GM23248 (cell line): ENCODE measurements around the gene TRAF4. TPM values are rescaled to one million over a fixed set of nuclear protein-coding genes. Genes with fewer than 3 reads are reported as not detected.
A peak's percentile ranks its signal among the peaks of the same experiment; 100 is the strongest.

Source experiments
- DNase-seq: peaks from one replicate; pipeline ENCODE4 v3.0.0-alpha.2; 2015
- H2AFZ ChIP-seq: fragments of 200-600 bp; sonication (generic); 2 replicates; pipeline ENCODE4 v1.6.1; 2016; ENCODE audit warnings: antibody characterized with exemption
- H3F3A ChIP-seq: fragments of 200-600 bp; sonication (generic); 2 replicates; pipeline ENCODE4 v1.6.1; 2016; ENCODE audit warnings: mild to moderate bottlenecking, antibody characterized with exemption, mixed run types; ENCODE audit not compliant: insufficient read depth
- H3K27ac ChIP-seq: fragments of 200-600 bp; sonication (generic); 2 replicates; pipeline ENCODE4 v1.5.1; 2016; ENCODE audit warnings: mild to moderate bottlenecking
- H3K27me3 ChIP-seq: fragments of 200-600 bp; sonication (generic); replicated peaks from 2 replicates; pipeline ENCODE4 v1.6.1; 2016; ENCODE audit warnings: mild to moderate bottlenecking; ENCODE audit not compliant: insufficient read depth
- H3K36me3 ChIP-seq: fragments of 200-600 bp; sonication (generic); 2 replicates; pipeline ENCODE4 v1.6.1; 2016; ENCODE audit warnings: low read depth, mild to moderate bottlenecking
- H3K4me1 ChIP-seq: fragments of 200-600 bp; sonication (generic); 2 replicates; pipeline ENCODE4 v1.6.1; 2016; ENCODE audit warnings: mild to moderate bottlenecking; ENCODE audit not compliant: insufficient read depth
- H3K4me2 ChIP-seq: fragments of 200-600 bp; sonication (generic); one replicate; pipeline ENCODE4 v1.6.1; 2016; ENCODE audit warnings: mild to moderate bottlenecking; ENCODE audit not compliant: unreplicated experiment
- H3K4me3 ChIP-seq: fragments of 200-600 bp; sonication (generic); 2 replicates; pipeline ENCODE4 v1.5.1; 2016; ENCODE audit warnings: mild to moderate bottlenecking
- H3K79me2 ChIP-seq: fragments of 200-600 bp; sonication (generic); 2 replicates; pipeline ENCODE4 v1.6.1; 2016; ENCODE audit warnings: mild to moderate bottlenecking; ENCODE audit not compliant: insufficient read depth
- H3K9ac ChIP-seq: fragments of 200-600 bp; sonication (generic); 2 replicates; pipeline ENCODE4 v1.6.1; 2016; ENCODE audit warnings: mild to moderate bottlenecking
- H3K9me2 ChIP-seq: fragments of 200-600 bp; sonication (generic); 2 replicates; pipeline ENCODE4 v1.6.1; 2016; ENCODE audit warnings: mixed run types, mild to moderate bottlenecking, moderate library complexity; ENCODE audit not compliant: insufficient read depth
- H3K9me3 ChIP-seq: fragments of 200-600 bp; sonication (generic); one replicate; pipeline ENCODE4 v1.6.1; 2017; ENCODE audit warnings: low read depth
- H4K20me1 ChIP-seq: fragments of 200-600 bp; sonication (generic); 2 replicates; pipeline ENCODE4 v1.6.0; 2016; ENCODE audit not compliant: insufficient read depth
- EZH2 ChIP-seq: fragments of 200-600 bp; sonication (generic); IDR thresholded peaks from 2 replicates; pipeline ENCODE4 v1.6.1; 2018; ENCODE audit warnings: antibody characterized with exemption, mild to moderate bottlenecking; ENCODE audit not compliant: insufficient read depth, poor library complexity, severe bottlenecking
- EZH2phosphoT487 ChIP-seq: fragments of 200-600 bp; sonication (generic); IDR thresholded peaks from 2 replicates; pipeline ENCODE4 v1.6.1; 2018; ENCODE audit warnings: antibody characterized with exemption, moderate library complexity, mild to moderate bottlenecking, low read depth; ENCODE audit not compliant: insufficient read depth
- WGBS, 2 experiments: methylation state at CpG; one replicate each; pipeline ENCODE4 v1.1.6; 2015 to 2017; ENCODE audit warnings: low lambda C conversion rate in 2 of 2, low coverage in 1 of 2; ENCODE audit errors: missing lambda C conversion rate in 2 of 2; 5-methylcytosine and 5-hydroxymethylcytosine counted together
- in situ Hi-C: fragments of 300-500 bp; cut with MboI; formaldehyde crosslinking; loops from 2 replicates; pipeline ENCODE4 v1.15.0; 2020
- polyA plus RNA-seq: library from polyadenylated mRNA; unstranded; fragments of >200 nt; fragmentation: Nextera tagmentation; extraction: Ambion mirVana; gene quantifications from 2 replicates; pipeline ENCODE4 v1.2.1, GENCODE V29; 2016
- total RNA-seq: library from RNA; depleted of rRNA; stranded (reverse); fragments of >200 nt; shearing (Covaris generic); gene quantifications from 2 replicates; pipeline ENCODE4 v1.2.3, GENCODE V29; 2014

TRAF4 gene
- total and polyA plus RNA-seq, 2 experiments from 2014 or later, result 23.5 to 30.3 TPM

DNA sequence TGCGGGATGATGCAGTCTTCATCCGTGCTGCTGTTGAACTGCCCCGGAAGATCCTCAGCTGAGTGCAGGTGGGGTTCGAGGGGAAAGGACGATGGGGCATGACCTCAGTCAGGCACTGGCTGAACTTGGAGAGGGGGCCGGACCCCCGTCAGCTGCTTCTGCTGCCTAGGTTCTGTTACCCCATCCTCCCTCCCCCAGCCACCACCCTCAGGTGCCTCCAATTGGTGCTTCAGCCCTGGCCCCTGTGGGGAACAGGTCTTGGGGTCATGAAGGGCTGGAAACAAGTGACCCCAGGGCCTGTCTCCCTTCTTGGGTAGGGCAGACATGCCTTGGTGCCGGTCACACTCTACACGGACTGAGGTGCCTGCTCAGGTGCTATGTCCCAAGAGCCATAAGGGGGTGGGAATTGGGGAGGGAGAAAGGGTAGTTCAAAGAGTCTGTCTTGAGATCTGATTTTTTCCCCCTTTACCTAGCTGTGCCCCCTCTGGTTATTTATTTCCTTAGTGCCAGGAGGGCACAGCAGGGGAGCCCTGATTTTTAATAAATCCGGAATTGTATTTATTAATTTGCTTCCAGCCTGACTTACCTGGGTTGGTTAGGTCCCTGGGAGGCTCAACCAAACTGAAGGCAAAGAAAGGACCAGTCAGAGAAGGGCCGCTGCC is 5.8 kb downstream of the TRAF4 start:
- peaks cover 4% of the 10 kb centered on the region; the same call in 1 of the 2 replicates for H3K36me3 ChIP-seq
- no peaks in the 10 kb centered on the region for H3K9me3 ChIP-seq
- H3K9me2 ChIP-seq, result no peaks in the 10 kb centered on the region
- 0 out of 2 replicates have a peak, but pooled peaks cover 13% of the 10 kb centered on the region for H3F3A ChIP-seq
- peaks cover 10% of the 10 kb centered on the region; the same call in 1 of the 2 replicates for H3K4me1 ChIP-seq
- no peaks in the 10 kb centered on the region for H3K27me3 ChIP-seq
- H2AFZ ChIP-seq, result no peak overlapping the region
- no peak for DNase-seq
- no peak overlapping the region for H3K4me2 ChIP-seq
- H3K9ac ChIP-seq, result no peak overlapping the region
- no peaks in the 10 kb centered on the region for H4K20me1 ChIP-seq
- no peak for TF ChIP-seq EZH2
- no peak for TF ChIP-seq EZH2phosphoT487
- in situ Hi-C loops, result no loop called here
- peaks cover 55% of the 10 kb centered on the region for H3K79me2 ChIP-seq
- WGBS, 2 experiments, result 53 to 56% methylated on average over 11 of the region's 11 CpGs
- H3K4me3 ChIP-seq, result no peak overlapping the region
- no peak overlapping the region for H3K27ac ChIP-seq

DNA sequence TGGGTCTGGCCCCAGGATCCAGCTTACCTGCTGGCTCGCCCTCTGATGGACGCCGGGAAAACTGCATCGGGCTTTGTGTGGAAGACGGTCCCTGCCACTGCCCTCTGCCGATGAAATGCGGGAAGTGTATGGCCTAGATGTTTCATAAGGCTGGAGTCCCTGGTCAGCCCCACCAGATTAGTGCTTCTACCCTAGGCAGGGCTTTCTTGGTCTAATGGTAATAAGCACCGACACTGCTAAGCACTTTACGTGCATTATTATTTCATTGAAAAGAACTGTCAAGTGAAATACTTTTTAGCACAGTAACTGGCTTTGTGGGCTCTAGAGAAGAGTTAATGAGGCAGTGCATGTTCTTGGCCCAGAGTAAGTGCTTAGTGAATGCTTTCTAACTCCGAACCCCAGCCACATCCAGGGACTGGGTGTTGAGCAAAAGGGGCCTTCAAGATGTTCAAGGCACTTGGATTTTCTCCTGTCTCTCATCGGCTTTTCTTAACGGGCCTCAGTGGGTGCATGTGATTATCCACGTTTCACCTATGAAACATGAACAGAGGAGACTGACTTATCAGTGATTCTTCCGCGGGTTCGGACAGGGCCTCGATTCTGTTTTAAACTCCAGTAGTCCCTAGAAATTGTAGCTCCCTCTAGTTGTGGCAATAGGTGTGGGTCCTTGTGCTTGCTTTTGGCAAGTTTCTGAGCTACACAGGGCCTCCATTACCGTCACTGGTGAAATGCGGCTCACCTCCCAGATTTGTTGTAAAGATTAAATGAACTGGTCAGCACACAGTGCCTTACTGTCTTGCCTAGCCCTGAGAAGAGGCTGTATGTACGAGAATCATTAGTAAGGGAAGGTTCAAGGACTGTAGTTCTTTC is 6.6 kb downstream of the TRAF4 start:
- H3K4me1 ChIP-seq, result peaks cover 10% of the 10 kb centered on the region; the same call in 1 of the 2 replicates
- no peak overlapping the region for H3K4me3 ChIP-seq
- no peaks in the 10 kb centered on the region for H3K27me3 ChIP-seq
- H3K36me3 ChIP-seq, result peaks cover 4% of the 10 kb centered on the region; the same call in 1 of the 2 replicates
- DNase-seq, result peak; percentile 95
- in situ Hi-C loops, result no loop called here
- no peak for TF ChIP-seq EZH2
- peaks cover 48% of the 10 kb centered on the region for H3K79me2 ChIP-seq
- no peak overlapping the region for H3K4me2 ChIP-seq
- H3K9ac ChIP-seq, result peak overlapping the region; percentile 40
- peak overlapping the region; percentile 35 for H3K27ac ChIP-seq
- 32 to 33% methylated on average over 20 of the region's 20 CpGs for WGBS, 2 experiments
- H4K20me1 ChIP-seq, result no peaks in the 10 kb centered on the region
- no peaks in the 10 kb centered on the region for H3K9me3 ChIP-seq
- H3K9me2 ChIP-seq, result no peaks in the 10 kb centered on the region
- H2AFZ ChIP-seq, result no peak overlapping the region
- H3F3A ChIP-seq, result peaks cover 16% of the 10 kb centered on the region; the same call in 1 of the 2 replicates

DNA sequence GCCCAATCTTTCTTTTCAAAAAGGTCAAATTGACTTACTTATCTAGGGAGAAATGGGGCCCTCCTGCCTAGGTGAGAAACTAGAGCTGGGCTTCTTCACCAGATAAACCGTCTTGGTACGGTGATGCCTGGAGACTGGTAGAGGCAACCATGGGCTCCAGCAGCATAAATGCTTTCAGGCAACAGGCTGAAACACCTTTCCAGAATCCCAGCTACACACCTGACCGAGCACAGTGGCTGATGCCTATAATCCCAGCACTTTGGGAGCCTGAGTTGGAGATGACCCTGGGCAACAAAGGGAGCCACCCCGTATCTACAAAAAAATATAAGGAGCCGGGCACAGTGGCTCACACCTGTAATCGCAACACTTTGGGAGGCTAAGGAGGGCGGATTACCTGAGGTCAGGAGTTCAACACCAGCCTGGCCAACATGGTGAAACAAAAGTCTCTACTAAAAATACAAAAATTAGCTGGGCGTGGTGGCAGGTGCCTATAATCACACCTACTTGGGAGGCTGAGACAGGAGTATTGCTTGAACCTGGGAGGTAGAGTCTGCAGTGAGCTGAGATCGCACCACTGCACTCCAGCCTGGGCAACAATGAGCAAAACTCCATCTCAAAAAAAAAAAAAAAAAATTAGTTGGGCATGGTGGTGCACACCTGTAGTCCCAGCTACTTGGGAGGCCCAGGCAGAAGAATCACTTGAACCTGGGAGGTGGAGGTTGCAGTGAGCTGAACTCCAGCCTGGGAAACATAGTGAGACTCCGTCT is 8.0 kb downstream of the TRAF4 start:
- DNase-seq, result no peak
- H3K27me3 ChIP-seq, result no peaks in the 10 kb centered on the region
- in situ Hi-C loops, result no loop called here
- WGBS, 2 experiments, result 93 to 96% methylated on average over 10 of the region's 10 CpGs
- no peaks in the 10 kb centered on the region for H3K4me1 ChIP-seq
- H3K9me3 ChIP-seq, result no peaks in the 10 kb centered on the region
- H2AFZ ChIP-seq, result no peak overlapping the region
- H3F3A ChIP-seq, result peaks cover 16% of the 10 kb centered on the region; the same call in 1 of the 2 replicates
- TF ChIP-seq EZH2phosphoT487, result no peak
- TF ChIP-seq EZH2, result no peak
- peaks cover 4% of the 10 kb centered on the region; the same call in 1 of the 2 replicates for H3K36me3 ChIP-seq
- H3K4me2 ChIP-seq, result no peak overlapping the region
- H3K9me2 ChIP-seq, result no peaks in the 10 kb centered on the region
- no peak overlapping the region for H3K4me3 ChIP-seq
- H3K9ac ChIP-seq, result no peak overlapping the region
- no peaks in the 10 kb centered on the region for H4K20me1 ChIP-seq
- H3K27ac ChIP-seq, result no peak overlapping the region
- H3K79me2 ChIP-seq, result peaks cover 34% of the 10 kb centered on the region

DNA sequence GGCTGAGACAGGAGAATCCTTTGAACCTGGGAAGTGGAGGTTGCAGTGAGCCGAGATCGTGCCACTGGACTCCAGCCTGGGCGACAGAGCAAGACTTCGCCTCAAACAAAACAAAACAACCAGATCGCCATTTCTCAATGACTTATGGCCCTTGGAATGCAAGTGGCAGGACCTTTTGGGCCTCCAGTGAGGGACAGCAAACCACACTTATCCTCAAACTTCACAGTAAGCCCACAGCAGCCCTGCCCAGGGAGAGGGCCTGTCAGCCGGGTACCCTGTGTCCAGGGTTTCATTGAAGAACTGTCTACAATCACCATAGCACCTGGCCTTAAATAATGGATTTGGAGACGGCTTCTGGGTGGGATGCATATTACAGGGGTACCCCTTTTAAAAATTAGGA is 11.7 kb downstream of the TRAF4 start:
- Histone ChIP-seq H3K27me3 (no peaks in the 10 kb centered on the region), H3K4me2 (no peak overlapping the region), H3K9me3 (no peaks in the 10 kb centered on the region), H3K36me3 (peaks cover 4% of the 10 kb centered on the region; the same call in 1 of the 2 replicates), H3K79me2 (peaks cover 10% of the 10 kb centered on the region), H3K4me1 (no peaks in the 10 kb centered on the region), H3F3A (peaks cover 13% of the 10 kb centered on the region; the same call in 1 of the 2 replicates), H2AFZ (no peak overlapping the region), H3K9me2 (no peaks in the 10 kb centered on the region), H3K27ac (no peak overlapping the region), H3K4me3 (no peak overlapping the region), H4K20me1 (no peaks in the 10 kb centered on the region), H3K9ac (no peak overlapping the region)
- no peak for DNase-seq
- WGBS, 2 experiments, result 81 to 83% methylated on average over 7 of the region's 7 CpGs
- TF ChIP-seq EZH2phosphoT487, result no peak
- no peak for TF ChIP-seq EZH2
- in situ Hi-C loops, result no loop called here
